HK-2 (cell line): ENCODE measurements around the gene HUWE1.
"Not testable (repeated sequence)": the region's sequence is repeated elsewhere in the genome, so short reads cannot be mapped to it uniquely, and the experiment has no call there.

Experiments used
- DNase-seq: peaks from one replicate; pipeline ENCODE4 v3.0.0-alpha.2; 2018; ENCODE audit not compliant: unreplicated experiment

HUWE1 gene

DNA sequence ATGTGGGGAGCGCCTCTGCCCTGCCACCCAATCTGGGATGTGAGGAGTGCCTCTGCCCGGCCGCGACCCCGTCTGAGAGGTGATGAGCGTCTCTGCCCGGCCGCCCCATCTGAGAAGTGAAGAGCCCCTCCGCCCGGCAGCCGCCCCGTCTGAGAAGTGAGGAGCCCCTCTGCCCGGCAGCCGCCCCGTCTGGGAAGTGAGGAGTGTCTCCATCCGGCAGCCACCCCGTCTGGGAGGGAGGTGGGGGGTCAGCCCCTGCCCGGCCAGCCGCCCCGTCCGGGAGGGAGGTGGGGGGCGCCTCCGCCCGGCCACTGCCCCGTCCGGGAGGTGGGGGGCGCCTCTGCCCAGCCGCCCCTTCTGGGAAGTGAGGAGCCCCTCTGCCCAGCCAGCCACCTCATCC is 182.5 kb downstream of the HUWE1 start:
- DNase-seq: not testable (repeated sequence)

DNA sequence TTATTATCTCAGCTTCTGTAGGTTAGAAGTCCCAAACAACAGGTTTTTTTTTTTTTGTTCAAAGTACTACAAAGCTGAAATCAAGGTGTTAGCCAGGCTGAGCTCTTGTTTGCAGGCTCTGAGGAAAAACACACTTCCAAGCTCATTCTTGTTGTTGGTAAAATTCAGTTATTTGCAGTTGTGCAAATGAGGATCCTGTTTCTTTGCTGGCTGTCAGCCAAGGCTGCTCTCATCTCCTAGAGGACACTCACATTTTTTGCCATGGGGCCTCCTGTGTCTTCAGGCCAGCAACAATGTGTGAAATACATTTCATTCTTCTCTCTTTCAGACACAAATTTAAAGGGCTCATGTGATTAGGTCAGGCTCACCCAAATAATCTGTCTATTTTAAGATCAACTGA is 192.1 kb downstream of the HUWE1 start:
- no peak for DNase-seq

DNA sequence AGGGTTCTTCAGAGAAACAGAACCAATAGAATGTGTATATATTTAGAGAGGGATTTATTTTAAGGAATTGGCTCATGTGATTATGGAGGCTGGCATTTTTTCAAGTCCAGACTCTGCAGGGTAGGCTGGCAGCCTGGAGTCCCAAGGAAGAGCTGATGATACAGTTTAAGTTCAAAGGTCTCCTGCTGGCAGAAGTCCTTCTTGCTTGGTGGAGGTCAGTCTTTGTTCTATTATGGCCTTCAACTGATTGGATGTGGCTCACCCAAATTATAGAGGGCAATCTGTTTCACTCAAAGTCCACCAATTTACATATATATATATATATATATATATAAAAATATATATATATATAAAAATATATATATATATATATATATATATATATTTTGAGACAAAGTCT is 200.2 kb downstream of the HUWE1 start:
- no peak for DNase-seq

GRCh38 chrX:53483838-53484405 is 202.6 kb downstream of the HUWE1 start:
- no peak for DNase-seq

DNA sequence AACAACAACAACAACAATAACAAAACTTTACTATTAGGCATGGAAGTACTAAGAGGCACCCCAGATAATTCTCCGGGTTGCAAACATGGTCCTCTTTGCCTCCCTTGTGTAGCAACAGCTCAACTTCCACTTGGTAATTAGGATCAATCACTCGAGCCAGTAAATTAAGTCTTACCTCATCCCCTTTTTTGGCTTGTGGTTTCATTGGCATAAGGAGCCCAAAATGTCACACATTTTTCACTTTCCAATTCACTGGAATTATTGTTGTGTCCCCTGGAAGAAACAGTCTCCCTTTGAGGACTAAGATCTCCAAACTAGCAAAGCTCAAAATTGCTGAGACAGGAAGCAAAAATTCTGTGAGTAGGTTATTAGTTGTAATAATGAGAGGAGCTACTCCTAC is 203.1 kb downstream of the HUWE1 start:
- no peak for DNase-seq
